Stimulated activated naive CD4-positive, alpha-beta T cell (primary cell): Measurements from ENCODE around the gene DCC.

Source experiments
- DNase-seq, 6 experiments: peaks; one replicate each; lab custom pipeline; 2025; lab: John Stamatoyannopoulos, UW

Gene DCC

DNA sequence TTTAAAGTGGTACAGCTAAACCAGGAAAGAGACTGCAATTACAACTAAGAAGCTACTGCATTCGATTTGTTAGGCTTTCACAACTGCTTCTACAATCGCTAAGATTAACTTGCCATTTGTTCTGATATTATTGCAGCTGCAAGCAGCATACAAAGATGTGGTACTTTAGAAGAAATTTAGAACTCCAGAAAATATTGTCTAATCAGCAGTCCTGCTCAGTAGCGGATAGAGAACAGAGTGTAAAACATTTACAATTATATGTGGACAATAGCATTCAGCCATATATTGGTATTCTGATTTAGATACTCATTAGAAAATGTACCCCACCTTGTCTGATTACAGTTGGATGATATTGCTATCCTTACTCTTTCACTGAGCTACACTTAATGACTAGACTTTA is 265.3 kb downstream of the DCC start:
- DNase-seq, result no peak

GRCh38 chr18:52607985-52608384 is 268.0 kb downstream of the DCC start:
- DNase-seq, result no peak

GRCh38 chr18:52610451-52611115 is 270.6 kb downstream of the DCC start:
- DNase-seq, result no peak

GRCh38 chr18:52612406-52612805 is 272.4 kb downstream of the DCC start:
- DNase-seq, result no peak

GRCh38 chr18:52615321-52615720 is 275.3 kb downstream of the DCC start:
- no peak for DNase-seq

- DNase-seq, result no peak
Measured at GRCh38 chr18:52615943-52616342, 275.9 kb downstream of the DCC start.

DNA sequence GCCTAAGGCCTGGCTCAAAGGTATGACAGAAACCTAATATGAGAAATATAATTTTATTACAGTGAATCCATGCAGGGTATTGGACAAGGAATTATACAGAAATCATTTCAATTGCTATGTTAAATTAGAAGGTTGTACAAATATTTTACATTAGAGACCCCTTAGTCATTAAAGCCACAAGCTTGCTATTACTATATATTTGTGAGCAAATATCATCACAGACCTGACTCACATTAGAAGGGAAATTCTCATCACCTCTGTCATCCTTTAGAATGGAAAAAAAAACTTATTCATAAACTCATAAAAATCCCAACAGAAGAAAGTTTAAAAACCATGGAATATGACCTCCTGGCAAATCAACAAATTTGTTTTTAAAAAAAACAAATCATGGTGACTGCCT is 277.9 kb downstream of the DCC start:
- DNase-seq, result no peak

GRCh38 chr18:52620926-52621439 is 281.0 kb downstream of the DCC start:
- no peak for DNase-seq

DNA sequence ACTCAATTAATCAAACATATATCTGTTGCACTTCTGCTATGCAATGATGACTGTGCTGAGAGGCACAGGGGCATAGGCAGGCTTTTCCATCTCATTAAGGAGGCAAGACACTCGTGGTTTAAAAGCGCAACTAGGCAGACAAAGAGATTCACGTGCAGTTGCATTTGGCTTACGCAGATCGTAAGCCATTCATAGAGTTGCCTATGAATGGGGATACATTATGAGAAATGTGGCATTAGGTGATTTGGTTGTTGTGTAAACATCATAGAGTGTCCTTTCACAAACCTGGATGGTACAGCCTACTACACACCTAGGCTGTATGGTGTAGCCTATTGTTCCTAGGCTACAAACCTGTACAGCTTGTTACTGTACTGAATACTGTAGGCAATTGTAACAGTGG is 284.7 kb downstream of the DCC start:
- no peak for DNase-seq

DNA sequence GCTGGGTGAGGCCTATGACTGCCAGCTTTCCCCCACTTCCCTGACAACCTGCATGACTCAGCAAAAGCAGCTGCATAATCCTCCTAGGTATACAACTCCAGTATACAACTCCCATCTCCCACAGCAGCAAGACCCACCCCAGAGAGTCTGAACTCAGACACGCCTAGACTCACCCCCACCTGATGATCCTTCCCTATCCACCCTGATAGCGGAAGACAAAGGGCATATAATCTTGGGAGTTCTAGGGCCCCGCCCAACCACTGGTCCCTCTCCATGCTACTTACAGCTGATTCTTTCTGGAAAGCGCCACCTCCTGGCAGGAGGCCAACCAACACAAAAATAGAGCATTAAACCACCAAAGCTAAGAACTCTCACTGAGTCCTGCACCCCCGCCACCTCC is 296.5 kb downstream of the DCC start:
- no peak for DNase-seq

DNA sequence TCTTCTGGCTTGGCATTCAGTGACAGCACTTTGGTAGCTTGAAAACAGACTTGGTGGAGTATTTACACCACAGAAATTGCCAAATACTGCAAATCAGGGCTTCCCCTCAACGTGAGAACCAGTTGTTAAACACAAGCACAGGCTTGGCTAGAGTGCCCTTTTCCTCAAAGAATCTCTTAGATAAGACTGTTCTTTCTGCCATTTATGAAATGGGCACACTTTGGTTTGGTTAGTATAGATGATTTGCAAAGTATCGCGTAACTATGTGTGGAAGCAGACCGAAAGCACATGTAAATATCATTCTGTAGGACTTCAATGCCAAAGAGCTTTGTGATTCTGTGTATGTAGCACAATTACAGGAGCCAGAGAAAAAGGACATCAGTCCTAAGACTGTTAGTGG is 308.2 kb downstream of the DCC start:
- DNase-seq, result no peak

DNA sequence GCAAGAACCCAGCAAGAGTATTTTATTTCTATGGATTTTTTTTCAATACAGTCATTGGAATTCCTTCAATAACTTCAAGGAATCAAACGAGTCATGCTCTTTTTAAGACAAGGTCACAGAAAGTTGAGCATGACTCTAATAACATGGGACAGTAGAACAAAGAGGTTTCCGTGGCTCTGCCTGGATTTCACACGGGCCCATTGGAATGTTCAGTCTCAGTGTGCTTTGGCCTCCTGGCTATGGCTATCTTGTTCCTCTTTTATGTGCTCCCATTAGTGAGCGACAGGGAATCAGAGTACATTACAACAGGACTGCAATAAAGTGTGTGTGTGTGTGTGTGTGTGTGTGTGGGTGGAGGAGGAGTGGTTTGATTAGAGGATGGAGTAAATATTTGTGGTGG is 312.4 kb downstream of the DCC start:
- DNase-seq, result no peak

- no peak for DNase-seq
Measured at GRCh38 chr18:52657043-52657805, 317.2 kb downstream of the DCC start.

DNA sequence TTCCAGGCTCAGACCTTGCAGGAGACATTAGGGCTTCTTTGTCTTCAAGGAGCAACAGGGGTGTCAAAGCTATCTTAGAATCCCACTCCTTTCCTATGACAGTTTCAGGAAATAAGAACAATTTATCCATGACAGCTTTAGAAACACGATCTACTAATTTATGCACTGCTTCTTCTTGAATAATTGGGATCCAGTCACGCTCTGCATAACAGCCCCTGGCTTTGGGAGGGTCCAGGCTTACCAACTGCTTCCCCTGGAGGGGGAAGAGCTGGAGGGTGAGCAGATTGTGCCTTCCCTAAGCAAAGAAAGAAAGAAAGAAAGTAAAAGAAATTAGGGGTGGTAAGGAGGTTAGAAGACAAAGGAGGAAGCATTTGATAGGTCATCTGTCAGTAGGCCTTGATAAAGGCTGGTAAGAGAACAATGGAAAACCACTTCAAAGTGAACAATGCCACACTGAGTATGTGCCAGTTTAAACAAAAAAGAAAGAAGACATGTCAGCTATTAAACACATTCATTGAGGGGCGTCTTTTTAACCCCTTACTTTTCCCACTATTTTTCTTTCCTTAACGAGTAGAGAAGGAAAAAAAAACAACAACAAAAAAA is 327.6 kb downstream of the DCC start:
- DNase-seq, result no peak

GRCh38 chr18:52670896-52671295 is 330.9 kb downstream of the DCC start:
- DNase-seq, result no peak

- DNase-seq, result no peak
Measured at GRCh38 chr18:52678034-52678433, 338.0 kb downstream of the DCC start.

GRCh38 chr18:52678551-52678950 is 338.6 kb downstream of the DCC start:
- DNase-seq, result no peak

GRCh38 chr18:52679354-52679753 is 339.4 kb downstream of the DCC start:
- no peak for DNase-seq

GRCh38 chr18:52682260-52682659 is 342.3 kb downstream of the DCC start:
- no peak for DNase-seq

- DNase-seq, result no peak
Measured at GRCh38 chr18:52685316-52685715, 345.3 kb downstream of the DCC start.

GRCh38 chr18:52691841-52692240 is 351.8 kb downstream of the DCC start:
- DNase-seq, result no peak

- no peak for DNase-seq
Measured at GRCh38 chr18:52694804-52695203, 354.8 kb downstream of the DCC start.

GRCh38 chr18:52700116-52700515 is 360.1 kb downstream of the DCC start:
- no peak for DNase-seq
